Hematopoietic multipotent progenitor cell (in vitro differentiated cells): ENCODE data around the gene ARIH2. TPM values are rescaled to one million over a fixed set of nuclear protein-coding genes. Genes with fewer than 3 reads are reported as not detected.

Experiments used
- DNase-seq, 3 donors: peaks; one replicate each; pipeline ENCODE4 v3.0.0-alpha.2; 2011 to 2015; ENCODE audit warnings: low read depth in 2 of 3, low spot score in 2 of 3
- total RNA-seq: library from RNA; depleted of rRNA; stranded (reverse); fragments of >200 nt; gene quantifications from one replicate; pipeline ENCODE4 v1.2.3, GENCODE V29; 2012

Gene ARIH2
- total RNA-seq, 1 donor, result 71.4 TPM

DNA sequence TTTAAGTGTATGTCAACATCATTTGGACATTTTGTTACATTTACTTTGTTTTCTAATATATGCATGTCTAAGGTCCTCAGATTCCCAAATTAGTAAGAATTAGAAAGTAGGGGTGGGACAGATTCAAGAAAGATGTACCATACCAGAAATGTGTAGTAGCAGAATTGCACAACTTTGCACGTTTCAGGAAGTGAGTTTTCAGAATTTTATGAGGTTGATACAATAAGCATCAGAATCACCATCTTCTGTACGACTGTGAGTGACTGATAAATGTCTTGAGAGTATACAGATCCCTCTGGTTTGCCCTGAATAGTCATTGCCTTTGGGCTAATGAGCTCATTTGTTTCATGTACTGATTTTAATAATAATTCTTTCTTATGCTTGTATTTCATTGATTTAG, 9.3 kb downstream of the ARIH2 start:
- peak in 1 of 3 donors; percentile 18 for DNase-seq

- DNase-seq, result no peak
Observed at GRCh38 chr3:48928679-48929078, 10.0 kb downstream of the ARIH2 start.

GRCh38 chr3:48929358-48930035, 10.9 kb downstream of the ARIH2 start:
- DNase-seq, result no peak

DNA sequence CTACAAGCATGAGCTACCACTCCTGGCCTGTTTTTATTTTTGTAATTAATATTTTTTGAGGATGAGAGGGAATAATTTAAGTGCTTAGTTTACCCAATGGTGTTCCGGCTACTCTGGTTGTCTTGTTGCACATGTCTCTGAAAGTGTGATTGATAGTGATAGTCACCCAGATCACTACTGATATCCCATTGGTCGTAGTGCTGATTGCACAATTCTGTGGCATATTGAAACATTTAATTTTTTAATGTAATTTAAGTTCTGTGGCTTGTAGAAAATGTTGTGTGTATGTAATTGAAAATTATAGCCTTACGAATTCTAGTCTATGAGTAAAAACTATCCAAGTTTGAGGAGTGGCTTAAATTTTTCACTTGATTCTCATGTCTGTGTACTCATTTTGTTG, 11.9 kb downstream of the ARIH2 start:
- DNase-seq, result no peak

GRCh38 chr3:48931944-48932580, 13.4 kb downstream of the ARIH2 start:
- DNase-seq, result no peak

- DNase-seq, result no peak
Observed at GRCh38 chr3:48934333-48934991, 15.8 kb downstream of the ARIH2 start.

- peak in 1 of 3 donors; percentile 43 for DNase-seq
Observed at GRCh38 chr3:48935530-48935929, 16.9 kb downstream of the ARIH2 start.

- DNase-seq, result no peak
Observed at GRCh38 chr3:48938156-48938555, 19.5 kb downstream of the ARIH2 start.

- no peak for DNase-seq
Observed at GRCh38 chr3:48938689-48939088, 20.0 kb downstream of the ARIH2 start.

DNA sequence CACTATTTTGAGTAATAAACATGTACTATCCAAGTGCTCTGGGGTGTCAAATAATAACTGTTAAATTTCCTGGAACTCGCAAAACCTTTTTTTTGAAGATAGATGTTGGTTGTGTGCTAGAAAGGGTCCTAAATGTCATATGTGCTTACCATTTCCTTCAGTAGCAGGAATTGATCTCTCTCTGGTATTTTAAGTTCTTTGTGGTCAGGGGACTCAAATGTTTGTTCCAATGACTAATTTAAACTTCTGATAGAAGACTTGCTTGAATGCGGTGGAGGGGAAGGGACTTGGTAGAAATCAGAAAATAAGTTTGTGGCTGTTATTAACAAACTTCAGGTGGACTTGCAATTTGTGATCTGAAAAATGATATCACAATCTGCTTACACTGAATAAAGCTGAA, 26.8 kb downstream of the ARIH2 start:
- DNase-seq, result no peak

GRCh38 chr3:48945891-48946549, 27.4 kb downstream of the ARIH2 start:
- no peak for DNase-seq

- DNase-seq, result no peak
Observed at GRCh38 chr3:48949376-48949717, 30.7 kb downstream of the ARIH2 start.

GRCh38 chr3:48950051-48950450, 31.4 kb downstream of the ARIH2 start:
- DNase-seq, result no peak

- peak in 1 of 3 donors; percentile 12 for DNase-seq
Observed at GRCh38 chr3:48951764-48952163, 33.1 kb downstream of the ARIH2 start.

GRCh38 chr3:48952510-48953118, 34.0 kb downstream of the ARIH2 start:
- DNase-seq, result peak; percentile 16 to 36 (median 36)

DNA sequence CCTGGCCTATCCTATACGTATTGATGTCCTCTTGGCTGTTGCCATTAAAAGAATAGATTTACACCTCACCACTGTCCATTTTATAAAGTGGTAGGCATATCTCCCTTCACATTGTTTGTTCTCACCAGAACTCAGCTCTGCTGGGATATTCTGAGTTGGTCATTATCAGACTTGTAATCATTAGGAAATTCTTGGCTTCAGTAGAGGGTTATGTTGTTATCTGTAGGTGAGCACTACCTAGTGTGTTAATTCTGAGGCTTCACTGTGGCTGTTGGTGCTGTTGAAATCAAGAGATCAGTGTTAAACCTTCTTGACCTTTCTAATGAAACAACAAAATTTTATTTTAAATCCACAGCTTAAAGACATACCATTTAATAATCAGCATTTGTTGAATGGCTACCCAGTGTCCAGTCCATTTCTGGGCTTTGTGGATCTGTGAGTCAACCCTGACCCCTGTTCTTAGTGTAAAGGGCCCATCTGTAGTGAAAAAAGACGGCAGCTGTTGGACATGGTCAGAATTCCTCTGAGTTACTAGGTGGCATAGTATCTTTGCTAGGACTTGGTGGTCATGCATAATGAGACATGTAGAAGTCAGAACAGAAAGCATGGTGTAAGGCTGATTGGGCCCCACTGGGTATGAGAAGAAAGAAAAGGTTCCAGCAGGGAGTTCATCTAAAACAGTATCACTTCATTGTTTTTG, 38.5 kb downstream of the ARIH2 start:
- DNase-seq, result no peak

DNA sequence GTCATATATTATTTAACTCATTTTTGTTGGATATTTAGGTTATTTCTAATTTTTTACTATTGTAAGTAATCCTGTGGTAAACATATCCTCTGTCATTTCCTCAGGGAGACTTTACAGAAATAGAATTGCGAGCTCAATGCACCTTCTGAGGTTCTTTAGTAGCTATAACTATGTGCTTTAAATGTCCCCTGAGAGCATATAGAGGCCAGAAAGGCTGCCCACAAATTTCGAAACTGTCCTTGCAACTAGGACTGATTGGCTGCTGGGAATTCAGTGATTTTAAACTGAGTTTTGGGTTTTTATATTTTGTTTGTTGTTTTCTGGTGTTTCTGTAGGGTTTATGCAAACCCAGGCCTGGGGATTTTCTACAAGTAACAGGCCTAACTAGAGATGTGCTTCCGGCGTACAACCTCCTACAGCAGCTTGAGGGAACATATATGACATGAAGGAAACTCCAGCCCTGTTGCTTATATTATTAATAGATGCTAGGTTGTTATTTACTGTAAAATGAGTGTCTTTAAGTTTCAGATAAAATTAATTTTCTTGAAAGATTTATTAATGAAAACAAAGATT, 42.3 kb downstream of the ARIH2 start:
- no peak for DNase-seq

DNA sequence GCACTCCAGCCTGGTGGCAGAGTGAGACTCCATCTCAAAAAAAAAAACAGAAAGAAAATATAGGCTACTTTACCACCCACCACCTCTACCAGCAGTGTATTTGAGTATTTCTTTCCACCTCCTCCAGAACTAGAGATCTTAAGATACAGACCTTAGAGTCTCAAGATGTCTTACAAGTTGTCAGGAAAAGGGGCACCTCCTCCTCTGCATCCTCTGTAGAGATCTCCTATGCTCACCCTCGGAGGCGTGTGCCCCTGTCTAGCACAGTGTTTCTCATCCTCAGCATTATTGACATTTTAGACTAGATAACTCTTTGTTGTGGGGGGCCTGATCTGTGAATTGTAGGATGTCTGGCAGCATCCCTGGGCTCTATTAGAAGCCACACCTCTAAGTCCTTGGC, 43.7 kb downstream of the ARIH2 start:
- no peak for DNase-seq

GRCh38 chr3:48962939-48963338, 44.3 kb downstream of the ARIH2 start:
- no peak for DNase-seq

DNA sequence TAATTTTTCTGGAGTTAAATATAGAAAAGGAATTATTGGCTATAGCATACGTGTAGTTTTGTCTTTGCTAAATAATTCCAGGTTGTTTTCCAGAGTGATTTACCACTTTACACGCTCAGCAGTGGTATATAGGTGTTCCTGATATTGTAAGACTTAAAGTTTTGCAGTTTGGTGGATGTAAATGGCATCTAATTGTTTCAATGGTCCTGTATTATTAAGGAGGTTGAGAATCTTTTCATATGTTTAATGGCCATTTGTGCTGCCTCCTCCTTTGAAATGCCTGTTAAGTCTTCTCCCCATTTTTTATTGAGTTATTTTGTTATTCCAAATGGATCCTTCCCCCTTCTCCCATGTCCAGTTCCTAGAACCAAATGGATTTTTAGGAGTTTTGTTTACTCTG, 44.9 kb downstream of the ARIH2 start:
- no peak for DNase-seq
